T-helper 9 cell (primary cell): Measurements from ENCODE around the gene NOS3.
"Not testable (repeated sequence)": the region's sequence is repeated elsewhere in the genome, so short reads cannot be mapped to it uniquely, and the experiment has no call there.

Experiments used
- DNase-seq: peaks from one replicate; pipeline ENCODE4 v3.0.0-alpha.2; 2020

NOS3 gene

GRCh38 chr7:151005566-151005965, 14.7 kb downstream of the NOS3 start:
- no peak for DNase-seq

DNA sequence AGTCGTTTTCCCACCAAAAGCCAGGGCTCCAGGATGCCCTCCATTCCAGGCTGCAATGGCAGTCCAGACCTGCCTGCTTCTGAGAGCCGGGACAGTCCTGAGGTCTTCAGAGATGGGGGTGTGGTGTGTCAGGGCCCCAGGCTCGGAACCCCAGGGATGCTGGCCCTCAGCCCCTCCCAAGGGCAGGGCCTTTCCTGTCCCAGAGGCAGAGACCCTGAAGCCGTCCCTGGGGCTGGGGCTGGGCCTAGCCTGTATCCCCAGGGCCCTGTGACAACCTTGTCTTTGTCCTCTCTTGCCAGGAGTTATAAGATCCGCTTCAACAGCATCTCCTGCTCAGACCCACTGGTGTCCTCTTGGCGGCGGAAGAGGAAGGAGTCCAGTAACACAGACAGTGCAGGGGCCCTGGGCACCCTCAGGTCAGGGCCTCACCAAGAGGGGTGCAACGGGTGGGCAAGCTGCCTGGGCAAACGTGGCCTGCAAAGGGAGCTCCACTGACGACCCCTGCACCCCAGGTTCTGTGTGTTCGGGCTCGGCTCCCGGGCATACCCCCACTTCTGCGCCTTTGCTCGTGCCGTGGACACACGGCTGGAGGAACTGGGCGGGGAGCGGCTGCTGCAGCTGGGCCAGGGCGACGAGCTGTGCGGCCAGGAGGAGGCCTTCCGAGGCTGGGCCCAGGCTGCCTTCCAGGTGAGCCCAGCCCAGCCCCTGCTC, 15.9 kb downstream of the NOS3 start:
- no peak for DNase-seq

DNA sequence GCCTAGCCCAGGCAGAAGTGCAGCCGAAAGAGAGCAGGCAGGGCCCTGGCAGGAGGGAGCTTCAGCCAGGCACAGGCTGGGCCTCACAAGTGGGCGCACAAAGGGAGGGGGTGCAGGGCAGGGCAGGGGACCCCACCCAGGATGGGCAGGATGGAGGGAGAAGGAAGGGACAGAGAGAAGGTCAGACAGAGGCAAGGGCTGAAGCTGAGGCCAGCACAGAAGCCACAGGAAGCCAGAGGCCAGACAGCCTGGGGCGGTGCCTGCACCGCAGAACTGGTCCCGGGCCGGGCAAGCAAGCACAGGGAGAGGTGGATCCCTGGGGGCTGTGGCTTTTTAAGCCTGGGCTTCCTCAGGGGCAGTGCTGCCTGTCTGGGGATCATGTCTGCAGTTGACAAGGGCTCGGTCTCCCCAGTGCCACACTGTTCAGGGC, 16.7 kb downstream of the NOS3 start:
- no peak for DNase-seq

GRCh38 chr7:151008143-151008510, 17.3 kb downstream of the NOS3 start:
- DNase-seq = no peak

DNA sequence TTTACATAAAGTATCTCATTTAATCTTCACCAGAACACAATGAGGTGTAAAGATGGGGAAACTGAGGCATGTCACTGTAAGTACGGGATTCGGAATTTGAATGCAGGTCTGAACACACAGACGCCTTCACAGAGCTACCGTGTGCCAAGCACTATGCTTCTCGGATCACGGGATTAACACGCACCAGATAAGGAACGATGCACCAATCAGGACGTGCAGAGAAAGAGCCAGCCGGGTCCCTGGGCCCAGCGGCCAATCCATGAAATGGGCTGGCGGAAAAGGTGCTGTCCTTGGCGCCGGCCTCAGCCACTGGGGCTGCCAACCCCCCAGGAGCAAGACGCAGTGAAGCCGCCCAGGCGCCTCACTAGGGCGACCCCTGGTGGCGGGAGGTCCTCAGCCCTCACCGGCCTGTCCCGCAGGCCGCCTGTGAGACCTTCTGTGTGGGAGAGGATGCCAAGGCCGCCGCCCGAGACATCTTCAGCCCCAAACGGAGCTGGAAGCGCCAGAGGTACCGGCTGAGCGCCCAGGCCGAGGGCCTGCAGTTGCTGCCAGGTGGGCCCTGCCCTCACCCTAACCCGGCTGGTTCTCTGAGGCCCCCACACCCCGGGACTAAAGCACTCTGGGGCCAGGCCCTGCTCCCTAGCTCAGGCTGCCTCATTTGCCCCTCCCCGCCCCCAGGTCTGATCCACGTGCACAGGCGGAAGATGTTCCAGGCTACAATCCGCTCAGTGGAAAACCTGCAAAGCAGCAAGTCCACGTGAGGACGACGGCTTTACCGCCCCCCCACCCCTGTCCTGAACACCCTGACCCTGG, 17.9 kb downstream of the NOS3 start:
- DNase-seq = peak; percentile 86

- no peak for DNase-seq
These were observed 18.7 kb downstream of the NOS3 start for GRCh38 chr7:151009327-151010036.

GRCh38 chr7:151010037-151010306, 19.2 kb downstream of the NOS3 start:
- no peak for DNase-seq

GRCh38 chr7:151010307-151011096, 19.7 kb downstream of the NOS3 start:
- peak; percentile 43 for DNase-seq

GRCh38 chr7:151011097-151011409, 20.2 kb downstream of the NOS3 start:
- DNase-seq = no peak

- DNase-seq = not testable (repeated sequence)
These were observed 20.8 kb downstream of the NOS3 start for GRCh38 chr7:151011616-151012015.

- no peak for DNase-seq
These were observed 21.3 kb downstream of the NOS3 start for GRCh38 chr7:151012031-151012692.

GRCh38 chr7:151012911-151013347, 22.1 kb downstream of the NOS3 start:
- no peak for DNase-seq

DNA sequence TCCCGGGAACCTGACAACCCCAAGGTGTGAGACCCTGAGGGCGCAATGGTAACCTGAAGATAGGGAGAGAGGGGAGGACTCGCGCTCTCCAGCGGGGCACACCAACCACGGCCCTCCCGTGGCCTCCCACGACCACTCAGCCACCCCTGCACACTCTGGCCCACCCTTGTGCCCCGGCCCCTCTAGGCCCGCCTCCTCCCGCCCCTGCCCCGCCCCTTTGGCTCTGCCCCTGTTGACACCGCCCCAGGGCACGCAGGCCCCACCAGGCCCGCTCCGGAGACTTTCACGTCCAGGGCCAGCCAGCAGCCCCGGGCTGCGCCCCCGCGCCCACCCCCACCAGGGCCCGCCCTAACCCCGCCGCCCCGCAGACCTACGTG, 22.5 kb downstream of the NOS3 start:
- no peak for DNase-seq

- DNase-seq = peak; percentile 94
These were observed 23.1 kb downstream of the NOS3 start for GRCh38 chr7:151013733-151014497.

DNA sequence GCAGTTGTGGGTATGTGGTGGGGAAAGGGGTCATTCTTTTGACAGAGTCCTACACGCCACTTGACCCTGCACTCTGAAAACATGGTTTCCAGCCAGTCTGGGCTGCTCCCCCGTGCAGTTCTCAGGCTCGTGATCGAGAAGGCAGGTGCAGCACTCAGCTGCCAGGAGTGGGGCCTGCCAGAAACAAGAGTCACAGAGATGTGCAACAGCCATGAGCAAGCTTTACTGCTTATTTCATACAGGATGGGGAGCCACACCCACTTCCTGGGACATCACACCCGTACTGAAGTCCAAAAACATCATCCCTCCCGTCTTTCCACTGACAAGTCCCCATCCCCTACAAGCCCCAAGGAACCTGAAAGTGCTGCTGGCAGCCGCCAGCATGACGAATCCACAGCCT, 24.1 kb downstream of the NOS3 start:
- no peak for DNase-seq

DNA sequence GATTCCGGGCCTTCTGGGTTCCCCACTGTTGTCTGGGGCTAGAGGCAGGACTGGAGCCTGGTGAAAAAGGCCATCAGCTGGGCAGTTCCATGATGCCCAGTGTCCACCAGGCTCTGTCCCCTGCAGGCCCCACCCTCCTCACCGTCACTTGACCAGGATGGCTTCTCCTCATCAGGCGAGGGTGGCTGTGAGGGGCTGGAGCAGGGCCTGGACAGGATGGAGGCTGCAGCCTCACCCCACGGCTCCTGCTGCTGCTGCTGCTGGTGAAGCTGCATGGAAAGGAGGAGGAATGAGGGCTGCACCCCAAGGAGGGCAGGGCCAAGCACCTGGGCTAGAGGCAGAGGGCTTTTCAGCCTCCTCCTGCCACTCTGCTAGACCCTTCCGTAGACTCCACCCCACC, 25.1 kb downstream of the NOS3 start:
- no peak for DNase-seq

- no peak for DNase-seq
These were observed 25.7 kb downstream of the NOS3 start for GRCh38 chr7:151016505-151016904.

DNA sequence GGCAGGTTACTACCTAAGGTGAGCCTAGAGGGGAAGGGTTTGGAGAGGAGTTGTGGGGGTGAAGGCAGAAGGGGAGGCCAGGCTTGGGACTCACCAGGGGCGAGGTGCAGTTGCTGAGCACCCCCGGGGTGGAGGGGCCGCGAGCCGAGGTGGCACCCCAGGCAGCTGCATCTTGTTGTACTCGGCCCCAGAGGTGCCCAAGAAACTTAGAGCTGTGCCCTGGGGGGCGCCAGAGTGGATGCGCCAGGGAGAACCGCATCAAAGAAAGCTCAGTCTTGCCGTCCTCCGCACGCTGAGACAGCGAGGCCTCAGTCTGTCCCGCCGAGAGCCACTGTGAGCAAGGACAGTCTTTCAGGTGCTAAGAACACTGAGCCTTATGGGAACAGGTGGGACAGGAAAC, 26.1 kb downstream of the NOS3 start:
- no peak for DNase-seq

- DNase-seq = no peak
These were observed 26.6 kb downstream of the NOS3 start for GRCh38 chr7:151017370-151017952.

- DNase-seq = peak; percentile 80
These were observed 27.2 kb downstream of the NOS3 start for GRCh38 chr7:151017953-151018420.

DNA sequence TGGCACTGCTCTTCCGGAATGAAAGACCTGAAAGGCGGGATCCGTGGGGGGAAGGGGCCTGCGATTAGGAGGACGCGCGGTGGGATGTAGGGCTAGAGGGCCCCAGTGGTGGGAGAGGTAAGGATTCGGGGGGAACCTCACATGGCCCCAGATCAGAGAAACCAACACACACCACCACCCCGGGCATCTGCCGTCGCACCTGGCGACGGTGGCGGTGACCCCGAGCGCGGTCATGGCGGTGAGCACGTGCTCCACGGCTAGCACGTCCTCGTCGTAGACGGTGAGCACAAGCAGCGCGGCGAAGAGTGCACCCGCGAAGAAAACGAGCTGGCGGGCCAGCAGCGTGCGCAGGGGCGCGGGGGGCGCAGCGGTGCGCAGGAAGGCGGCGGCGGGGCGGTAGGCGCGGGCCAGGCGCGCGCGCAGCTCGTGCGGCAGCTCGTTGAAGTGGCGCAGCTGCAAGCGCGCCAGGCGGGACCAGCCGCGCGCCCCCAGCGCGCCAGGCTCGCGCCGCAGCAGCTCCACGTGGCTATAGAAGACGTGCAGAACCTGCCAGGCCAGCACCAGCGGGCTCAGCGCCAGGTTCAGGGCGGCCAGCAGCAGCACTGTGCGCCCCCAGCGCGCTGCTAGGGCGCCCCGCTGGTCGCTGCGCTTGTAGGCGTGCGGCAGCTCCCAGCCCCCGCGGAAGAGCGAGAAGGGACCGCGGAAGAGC, 27.8 kb downstream of the NOS3 start:
- peak; percentile 26 for DNase-seq
